H1 (cell line): ENCODE data around the gene TDP1. TPM values are rescaled to one million over a fixed set of nuclear protein-coding genes. Genes with fewer than 3 reads are reported as not detected.

Experiments
- CTCF ChIA-PET: fragments of 300-600 bp; sonication (Branson Sonifier 250); formaldehyde crosslinking; loops from one replicate; lab custom pipeline; 2021; ENCODE audit not compliant: partially characterized antibody; lab: Charles Lee
- POLR2A ChIA-PET: fragments of 300-600 bp; sonication (Branson Sonifier 250); formaldehyde crosslinking; loops from one replicate; lab custom pipeline; 2021; ENCODE audit warnings: inconsistent platforms; ENCODE audit not compliant: partially characterized antibody; lab: Charles Lee
- DNase-seq, 2 experiments: peaks; one replicate each; pipeline versions ENCODE4 v3.0.0 to v3.0.0-alpha.2; 2010 to 2022; ENCODE audit warnings: low spot score in 2 of 2, low read depth in 1 of 2, mixed read lengths in 1 of 2
- FAIRE-seq: peaks from 2 replicates; lab custom pipeline; 2011; peaks lifted over from hg19 to GRCh38; lab: Jason Lieb, UNC
- H2AFZ ChIP-seq: 2 replicates; pipeline ENCODE4 v1.8.1; 2012; ENCODE audit warnings: low read length, inconsistent platforms
- H2AK5ac ChIP-seq: 2 replicates; pipeline ENCODE4 v1.6.1; 2013; ENCODE audit warnings: low read depth, low read length
- H2BK120ac ChIP-seq: replicated peaks from 2 replicates; pipeline ENCODE3; 2013; ENCODE audit warnings: low read depth, low read length, inconsistent platforms
- H2BK12ac ChIP-seq: 2 replicates; pipeline ENCODE4 v1.6.1; 2013; ENCODE audit warnings: low read depth, low read length
- H2BK15ac ChIP-seq: 2 replicates; pipeline ENCODE4 v1.6.1; 2013; ENCODE audit warnings: low read length
- H2BK20ac ChIP-seq: 2 replicates; pipeline ENCODE4 v1.6.1; 2013; ENCODE audit warnings: low read length
- H2BK5ac ChIP-seq: 2 replicates; pipeline ENCODE4 v1.6.1; 2013; ENCODE audit warnings: low read depth, low read length
- H3K14ac ChIP-seq: 2 replicates; pipeline ENCODE4 v1.6.1; 2013; ENCODE audit warnings: inconsistent platforms; ENCODE audit not compliant: insufficient read length
- H3K18ac ChIP-seq: 2 replicates; pipeline ENCODE4 v1.6.1; 2013; ENCODE audit warnings: low read length; ENCODE audit errors: extremely low read depth
- H3K23ac ChIP-seq: 2 replicates; pipeline ENCODE4 v1.6.1; 2013; ENCODE audit warnings: inconsistent platforms; ENCODE audit not compliant: insufficient read length
- H3K23me2 ChIP-seq: 2 replicates; pipeline ENCODE4 v1.6.1; 2013; ENCODE audit warnings: low read depth, low read length
- H3K27ac ChIP-seq: 2 replicates; pipeline ENCODE4 v1.6.1; 2011; ENCODE audit warnings: low read depth, low read length, inconsistent platforms
- H3K27me3 ChIP-seq, 4 experiments: replicated peaks in 1 of 4; 1 replicate in 1 of 4; 2 replicates in 3 of 4; pipeline versions ENCODE4 v1.6.1 to v1.8.1; 2011 to 2013; ENCODE audit warnings: low read length in 3 of 4, mild to moderate bottlenecking in 3 of 4, inconsistent platforms in 2 of 4, mixed read lengths in 2 of 4, moderate library complexity in 1 of 4; ENCODE audit not compliant: control insufficient read depth in 3 of 4, insufficient read depth in 3 of 4; ENCODE audit errors: extremely low read depth in 1 of 4
- H3K36me3 ChIP-seq, 4 experiments: 2 replicates each; pipeline versions ENCODE4 v1.6.1 to v1.8.1; 2011 to 2013; ENCODE audit warnings: mild to moderate bottlenecking in 4 of 4, low read length in 3 of 4, moderate library complexity in 2 of 4, control low read depth in 1 of 4, inconsistent platforms in 1 of 4; ENCODE audit not compliant: insufficient read depth in 4 of 4, control insufficient read depth in 2 of 4
- H3K4ac ChIP-seq: replicated peaks from 2 replicates; pipeline ENCODE3; 2013; ENCODE audit warnings: low read length, low read depth, mixed read lengths, inconsistent platforms; ENCODE audit not compliant: insufficient read length
- H3K4me1 ChIP-seq, 4 experiments: replicated peaks in 1 of 4; 1 replicate in 1 of 4; 2 replicates in 3 of 4; pipeline versions ENCODE4 v1.6.1 to v1.8.1; 2011 to 2013; ENCODE audit warnings: low read length in 3 of 4, inconsistent platforms in 2 of 4, mixed read lengths in 1 of 4; ENCODE audit not compliant: insufficient read depth in 4 of 4, control insufficient read depth in 3 of 4
- H3K4me2 ChIP-seq, 2 experiments: 2 replicates each; pipeline versions ENCODE4 v1.6.1 to v1.8.1; 2011 to 2013; ENCODE audit warnings: low read depth in 2 of 2, low read length in 2 of 2, control low read depth in 1 of 2, inconsistent platforms in 1 of 2, mild to moderate bottlenecking in 1 of 2; ENCODE audit not compliant: insufficient read depth in 1 of 2
- H3K4me3 ChIP-seq, 4 experiments: fragments of 200-600, 300-600 bp in 1 of 4; sonication (generic), shearing (Covaris generic), sonication (Bioruptor Twin) in 1 of 4; 2 replicates each; pipeline versions ENCODE4 v1.5.1 to v1.8.1; 2011 to 2016; ENCODE audit warnings: low read length in 4 of 4, low read depth in 3 of 4, control low read depth in 2 of 4, inconsistent platforms in 2 of 4, mild to moderate bottlenecking in 2 of 4, mixed read lengths in 1 of 4, moderate library complexity in 1 of 4; ENCODE audit not compliant: insufficient read depth in 2 of 4; ENCODE audit errors: extremely low read depth in 1 of 4
- H3K56ac ChIP-seq: replicated peaks from 2 replicates; pipeline ENCODE3; 2013; ENCODE audit warnings: low read depth, mild to moderate bottlenecking, mixed read lengths, low read length, inconsistent platforms; ENCODE audit not compliant: insufficient read length
- H3K79me1 ChIP-seq: 2 replicates; pipeline ENCODE4 v1.6.1; 2013; ENCODE audit warnings: low read depth, low read length, control low read depth
- H3K79me2 ChIP-seq, 2 experiments: 2 replicates each; pipeline versions ENCODE4 v1.6.1 to v1.8.1; 2012 to 2013; ENCODE audit warnings: low read length in 2 of 2, mild to moderate bottlenecking in 2 of 2, inconsistent platforms in 1 of 2; ENCODE audit not compliant: insufficient read depth in 2 of 2, control insufficient read depth in 1 of 2
- H3K9ac ChIP-seq, 4 experiments: replicated peaks in 1 of 4; 1 replicate in 1 of 4; 2 replicates in 3 of 4; pipeline versions ENCODE4 v1.6.1 to v1.8.1; 2011 to 2013; ENCODE audit warnings: low read depth in 3 of 4, low read length in 3 of 4, control low read depth in 2 of 4, mild to moderate bottlenecking in 2 of 4, moderate library complexity in 2 of 4, inconsistent platforms in 1 of 4; ENCODE audit errors: extremely low read depth in 1 of 4
- H3K9me3 ChIP-seq, 2 experiments: 2 replicates each; pipeline versions ENCODE4 v1.6.1 to v1.8.1; 2012 to 2013; ENCODE audit warnings: mild to moderate bottlenecking in 2 of 2, moderate library complexity in 2 of 2, control low read depth in 1 of 2, inconsistent platforms in 1 of 2, low read depth in 1 of 2, low read length in 1 of 2, mixed read lengths in 1 of 2; ENCODE audit not compliant: insufficient read depth in 2 of 2
- H4K20me1 ChIP-seq, 2 experiments: replicated peaks in 1 of 2; 2 replicates each; pipeline versions ENCODE3 to v1.8.1; 2011 to 2013; ENCODE audit warnings: inconsistent platforms in 2 of 2, low read length in 2 of 2, mild to moderate bottlenecking in 1 of 2; ENCODE audit not compliant: insufficient read depth in 2 of 2, control insufficient read depth in 1 of 2
- H4K5ac ChIP-seq: 2 replicates; pipeline ENCODE4 v1.6.1; 2013; ENCODE audit warnings: low read length, low read depth, mixed read lengths, inconsistent platforms; ENCODE audit not compliant: insufficient read length
- H4K8ac ChIP-seq: 2 replicates; pipeline ENCODE4 v1.8.0; 2013; ENCODE audit warnings: mild to moderate bottlenecking, moderate library complexity, low read length, inconsistent platforms; ENCODE audit not compliant: insufficient read depth; ENCODE audit errors: extremely low read depth
- H4K91ac ChIP-seq: replicated peaks from 2 replicates; pipeline ENCODE3; 2013; ENCODE audit warnings: low read length, mixed read lengths, inconsistent platforms; ENCODE audit not compliant: insufficient read length
- ATF2 ChIP-seq: IDR thresholded peaks from 2 replicates; pipeline ENCODE4 v1.6.1; 2012; ENCODE audit warnings: low read length, inconsistent platforms
- CHD2 ChIP-seq: IDR thresholded peaks from 2 replicates; pipeline ENCODE4 v1.6.1; 2012; ENCODE audit warnings: low read length, improper control_type of control experiment
- CREB1 ChIP-seq: IDR thresholded peaks from 2 replicates; pipeline ENCODE4 v1.6.1; 2012; ENCODE audit warnings: inconsistent platforms
- GABPA ChIP-seq: IDR thresholded peaks from 2 replicates; pipeline ENCODE4 v1.6.1; 2011; ENCODE audit warnings: mild to moderate bottlenecking, low read length, moderate library complexity, borderline replicate concordance; ENCODE audit not compliant: insufficient read depth
- GTF2F1 ChIP-seq: IDR thresholded peaks from 2 replicates; pipeline ENCODE4 v1.6.1; 2012; ENCODE audit warnings: low read depth, low read length, improper control_type of control experiment, borderline replicate concordance
- HDAC6 ChIP-seq: IDR thresholded peaks from one replicate; pipeline ENCODE4 v1.7.1; 2012; ENCODE audit warnings: low read depth, mild to moderate bottlenecking, inconsistent platforms, low read length, moderate library complexity
- JUN ChIP-seq: IDR thresholded peaks from 2 replicates; pipeline ENCODE4 v1.6.1; 2011; ENCODE audit warnings: low read depth, mild to moderate bottlenecking, improper control_type of control experiment, low read length
- NRF1 ChIP-seq: IDR thresholded peaks from 2 replicates; pipeline ENCODE4 v1.6.1; 2011; ENCODE audit warnings: mild to moderate bottlenecking, low read depth, low read length, improper control_type of control experiment
- RAD21 ChIP-seq, 2 experiments: IDR thresholded peaks in 1 of 2; conservative IDR thresholded peaks in 1 of 2; 2 replicates each; pipeline ENCODE4 v1.6.1; 2011; ENCODE audit warnings: low read depth in 2 of 2, low read length in 2 of 2, improper control_type of control experiment in 1 of 2, inconsistent platforms in 1 of 2, mild to moderate bottlenecking in 1 of 2, moderate library complexity in 1 of 2
- RNF2 ChIP-seq: fragments of 200-900, 300-1000 bp; sonication (generic); IDR thresholded peaks from 2 replicates; pipeline ENCODE4 v1.7.1; 2016; ENCODE audit warnings: borderline replicate concordance, low read depth, mild to moderate bottlenecking, antibody characterized with exemption, low read length; ENCODE audit not compliant: poor library complexity, severe bottlenecking; ENCODE audit errors: missing control alignments
- SRF ChIP-seq: IDR thresholded peaks from 2 replicates; pipeline ENCODE4 v1.6.1; 2011; ENCODE audit warnings: mild to moderate bottlenecking, low read depth, low read length, moderate library complexity
- TBP ChIP-seq: IDR thresholded peaks from 2 replicates; pipeline ENCODE4 v1.6.1; 2011; ENCODE audit warnings: low read depth, low read length, improper control_type of control experiment
- TCF12 ChIP-seq: IDR thresholded peaks from 2 replicates; pipeline ENCODE4 v1.6.1; 2011; ENCODE audit warnings: low read depth, mild to moderate bottlenecking, low read length
- WGBS, 2 experiments: shearing (Covaris generic) in 1 of 2; methylation state at CpG; one replicate each; pipeline versions ENCODE4 v1.1.6 to v1.1.7; 2013 to 2015; ENCODE audit warnings: low lambda C conversion rate in 2 of 2, mixed read lengths in 2 of 2, inconsistent platforms in 1 of 2, low coverage in 1 of 2, missing lambda C conversion rate in 1 of 2; ENCODE audit not compliant: insufficient replicate concordance in 2 of 2, insufficient coverage in 1 of 2, insufficient read length in 1 of 2; ENCODE audit errors: extremely low coverage in 1 of 2, missing lambda C conversion rate in 1 of 2; 5-methylcytosine and 5-hydroxymethylcytosine counted together
- polyA plus RNA-seq, 7 experiments: library from polyadenylated mRNA; depleted of rRNA in 3 of 7; stranded (reverse) in 5 of 7; unstranded in 2 of 7; fragments of >200 nt in 5 of 7; fragments of 200-250 nt in 2 of 7; gene quantifications; 1 replicate in 5 of 7; 2 replicates in 1 of 7; 4 replicates in 1 of 7; pipeline versions ENCODE4 v1.2.1 to v1.2.3, GENCODE V29; 2011 to 2013; ENCODE audit warnings: missing spikeins in 2 of 7, mixed read lengths in 2 of 7
- total RNA-seq: library from RNA; stranded (reverse); fragmentation: NEBNext Ultra II Directional; extraction: Animal tissue kit (Norgen Biotek cat#: 25700); gene quantifications from 2 replicates; pipeline ENCODE4 v1.2.1, GENCODE V29; 2021

TDP1 gene
- total and polyA plus RNA-seq, 2 of the 8 experiments (the other 6 are each of a cell fraction or from before 2014, with no cell fraction given) = 32.2 to 69.9 TPM

GRCh38 chr14:89921346-89921745 is 34.4 kb upstream of the TDP1 start:
- H3K36me3 ChIP-seq = no peaks in the 10 kb centered on the region; a peak in 1 of 8 replicates
- H3K23ac ChIP-seq = no peak overlapping the region
- CTCF ChIA-PET = interaction anchor here (0.6 to 2.0 kb wide), 2 partner anchors 18 to 1984 kb away, joined by 4 to 5 read pairs; no protein-coding TSS in a partner anchor
- 90% methylated on average over 3 of the region's 3 CpGs; no CpG with 5 or more reads in 1 of the 2 experiments for WGBS, 2 experiments
- FAIRE-seq (no peak), DNase-seq (no peak)
- no peak overlapping the region for H3K9ac ChIP-seq
- H4K20me1 ChIP-seq = no peaks in the 10 kb centered on the region
- no peaks in the 10 kb centered on the region for H3K79me1 ChIP-seq
- H3K9me3 ChIP-seq = no peaks in the 10 kb centered on the region
- H3K4ac ChIP-seq = no peak overlapping the region
- H4K5ac ChIP-seq = no peak overlapping the region
- H4K91ac ChIP-seq = no peak overlapping the region
- no peak overlapping the region for H2BK120ac ChIP-seq
- no peak overlapping the region for H3K27ac ChIP-seq
- no peak overlapping the region for H2BK12ac ChIP-seq
- H2AFZ ChIP-seq = no peak overlapping the region
- H2AK5ac ChIP-seq = no peak overlapping the region
- no peak overlapping the region for H3K14ac ChIP-seq
- no peak overlapping the region for H4K8ac ChIP-seq
- H3K23me2 ChIP-seq = no peaks in the 10 kb centered on the region; the same call in 1 of the 2 replicates
- no peak overlapping the region for H2BK20ac ChIP-seq
- no peaks in the 10 kb centered on the region for H3K79me2 ChIP-seq
- H3K4me1 ChIP-seq = no peaks in the 10 kb centered on the region; a peak in 1 of 7 replicates
- no peak overlapping the region for H3K18ac ChIP-seq
- H3K4me3 ChIP-seq = no peak overlapping the region
- POLR2A ChIA-PET = no interaction called here
- no peak overlapping the region for H3K56ac ChIP-seq
- no peak overlapping the region for H2BK5ac ChIP-seq
- H2BK15ac ChIP-seq = no peak overlapping the region
- H3K27me3 ChIP-seq = no peaks in the 10 kb centered on the region
- H3K4me2 ChIP-seq = no peak overlapping the region
- TF ChIP-seq ATF2 (no peak), CHD2 (no peak), GTF2F1 (no peak), TCF12 (no peak), TBP (no peak), SRF (no peak), CREB1 (no peak), GABPA (no peak), RNF2 (no peak), HDAC6 (no peak), RAD21 (IDR thresholded peaks at IDR 0.05 in 1 of 2, conservative IDR thresholded peaks at IDR 0.05 in 1 of 2; ENCODE audit: low read depth in 2 of 2, low read length in 2 of 2) (no peak), NRF1 (no peak), JUN (no peak)
